Suppressor macrophage (primary cell): Measurements from ENCODE around the gene CBARP.

ENCODE experiments used
- DNase-seq, 4 experiments: peaks; one replicate each; pipeline ENCODE4 v3.0.0-alpha.2; 2020 to 2022

The CBARP gene

GRCh38 chr19:1239796-1240737, 2.3 kb upstream of the CBARP start:
- peak; percentile 97 to 99 (median 98) for DNase-seq

DNA sequence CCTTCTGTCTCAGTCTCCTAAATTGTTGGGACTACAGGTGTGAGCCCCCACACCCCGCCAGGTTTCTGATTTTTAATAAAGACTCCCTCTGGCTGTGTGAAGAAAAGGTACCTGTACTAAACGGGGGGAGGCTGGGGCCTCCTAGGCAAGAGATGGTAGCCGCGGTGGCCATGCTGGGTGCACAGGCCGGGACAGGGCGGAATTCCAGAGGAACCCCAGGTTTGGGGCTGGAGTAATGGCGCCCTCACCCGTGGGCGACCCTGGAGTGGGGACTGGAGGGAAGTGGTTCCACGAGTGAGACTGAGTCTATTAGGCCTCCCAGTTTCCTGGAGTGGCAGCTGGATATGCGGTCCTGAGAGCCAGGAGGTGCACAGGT, 1.6 kb upstream of the CBARP start:
- peak in 1 of 4 experiments; percentile 45 for DNase-seq

DNA sequence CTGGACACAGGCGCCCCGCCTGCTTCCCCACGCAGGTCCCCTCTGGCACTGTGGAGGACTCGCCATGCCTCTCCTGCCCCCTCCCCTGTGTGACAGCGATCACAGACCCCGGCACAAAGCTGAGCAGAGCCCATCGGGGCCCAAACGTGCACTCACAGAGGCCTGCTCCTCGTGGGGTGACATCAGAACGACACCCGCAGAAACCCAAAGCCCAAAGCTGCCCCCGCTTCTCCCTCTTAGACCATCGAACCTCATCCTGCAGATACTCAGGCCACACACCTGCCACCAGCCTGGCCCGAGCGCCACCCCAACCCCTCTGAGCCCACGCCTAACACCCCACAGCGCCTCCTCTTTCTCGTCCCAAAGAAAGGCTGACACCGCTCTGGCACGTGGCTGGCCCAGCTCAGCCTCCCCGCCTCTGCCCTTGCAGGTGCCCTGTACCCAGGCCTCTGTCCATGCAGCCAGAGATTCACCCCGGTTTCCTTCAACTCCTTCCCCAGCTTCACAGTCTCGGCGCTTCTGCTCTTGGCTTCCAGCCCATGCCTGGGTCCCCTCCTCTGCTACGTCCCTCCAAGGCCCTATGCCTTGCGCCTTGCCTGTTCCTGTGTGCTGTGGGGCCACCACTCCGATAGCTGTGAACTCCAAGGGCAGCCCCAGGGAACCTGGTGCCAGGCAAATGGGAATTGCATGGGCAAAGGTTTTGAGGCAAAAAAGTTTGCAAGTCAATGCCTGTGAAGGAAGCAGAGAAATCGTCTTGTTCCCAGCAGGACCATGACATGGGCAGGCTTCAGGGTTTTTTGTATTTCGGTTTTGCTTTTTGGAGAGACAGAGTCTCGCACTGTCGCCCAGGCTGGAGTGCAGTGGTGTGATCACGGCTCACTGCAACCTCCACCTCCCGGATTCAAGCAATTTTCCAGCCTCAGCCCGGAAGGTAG, 831 bp upstream of the CBARP start:
- DNase-seq: peak in 1 of 4 experiments; percentile 36

DNA sequence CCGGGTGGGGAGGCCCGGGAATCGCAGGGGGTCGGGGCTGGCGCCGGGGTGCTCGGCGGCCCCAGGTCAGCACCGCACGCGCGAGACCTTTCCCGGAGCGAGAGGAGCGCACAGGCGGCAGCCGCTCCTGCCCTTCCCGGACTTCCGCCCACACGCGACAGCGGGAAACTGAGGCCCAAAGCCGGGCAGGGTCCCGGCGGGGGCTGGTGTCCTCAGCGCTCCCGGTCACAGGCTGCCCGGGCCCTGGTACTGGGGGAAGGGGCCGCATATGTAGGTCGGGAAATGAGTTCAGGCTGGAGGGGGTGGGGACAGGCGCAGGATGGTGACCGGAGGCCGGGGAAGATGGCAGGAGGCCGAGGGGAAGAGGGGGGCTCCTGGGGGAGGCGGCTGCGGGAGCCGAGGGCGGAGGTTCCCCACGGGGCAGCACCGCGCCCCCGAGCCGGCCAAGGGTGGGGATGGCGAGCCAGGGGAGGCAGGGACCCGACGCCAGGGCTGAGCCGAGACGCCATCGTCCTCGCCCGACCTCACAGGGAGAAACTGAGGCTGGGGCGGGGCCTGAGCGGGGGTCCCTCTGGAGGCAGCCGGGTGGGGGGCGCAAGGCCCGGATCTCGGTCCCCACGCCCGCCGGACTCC, 662 bp downstream of the CBARP start:
- peak in 3 of 4 experiments; percentile 33 to 44 (median 42) for DNase-seq

DNA sequence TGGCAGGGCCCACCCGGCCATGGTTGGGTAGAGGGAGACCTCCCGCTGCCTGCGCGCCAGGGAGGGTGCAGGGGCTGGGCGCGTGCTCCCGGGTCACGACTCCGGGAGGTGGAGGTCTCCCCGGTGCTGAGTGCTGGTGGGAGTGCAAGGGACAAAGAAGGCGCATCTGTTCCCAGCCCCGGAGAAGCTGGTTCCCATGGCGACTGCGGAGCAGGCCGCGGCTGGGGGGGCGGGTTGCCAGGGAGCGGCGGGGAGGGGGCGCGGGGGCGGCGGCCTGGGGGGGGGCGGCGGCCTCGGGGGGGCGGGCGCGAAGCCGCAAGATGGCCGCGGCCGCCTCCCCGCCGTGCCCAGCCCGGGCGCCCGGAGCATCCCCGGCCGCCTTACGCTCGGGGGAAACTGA, 1.2 kb downstream of the CBARP start:
- DNase-seq: peak in 1 of 4 experiments; percentile 25

DNA sequence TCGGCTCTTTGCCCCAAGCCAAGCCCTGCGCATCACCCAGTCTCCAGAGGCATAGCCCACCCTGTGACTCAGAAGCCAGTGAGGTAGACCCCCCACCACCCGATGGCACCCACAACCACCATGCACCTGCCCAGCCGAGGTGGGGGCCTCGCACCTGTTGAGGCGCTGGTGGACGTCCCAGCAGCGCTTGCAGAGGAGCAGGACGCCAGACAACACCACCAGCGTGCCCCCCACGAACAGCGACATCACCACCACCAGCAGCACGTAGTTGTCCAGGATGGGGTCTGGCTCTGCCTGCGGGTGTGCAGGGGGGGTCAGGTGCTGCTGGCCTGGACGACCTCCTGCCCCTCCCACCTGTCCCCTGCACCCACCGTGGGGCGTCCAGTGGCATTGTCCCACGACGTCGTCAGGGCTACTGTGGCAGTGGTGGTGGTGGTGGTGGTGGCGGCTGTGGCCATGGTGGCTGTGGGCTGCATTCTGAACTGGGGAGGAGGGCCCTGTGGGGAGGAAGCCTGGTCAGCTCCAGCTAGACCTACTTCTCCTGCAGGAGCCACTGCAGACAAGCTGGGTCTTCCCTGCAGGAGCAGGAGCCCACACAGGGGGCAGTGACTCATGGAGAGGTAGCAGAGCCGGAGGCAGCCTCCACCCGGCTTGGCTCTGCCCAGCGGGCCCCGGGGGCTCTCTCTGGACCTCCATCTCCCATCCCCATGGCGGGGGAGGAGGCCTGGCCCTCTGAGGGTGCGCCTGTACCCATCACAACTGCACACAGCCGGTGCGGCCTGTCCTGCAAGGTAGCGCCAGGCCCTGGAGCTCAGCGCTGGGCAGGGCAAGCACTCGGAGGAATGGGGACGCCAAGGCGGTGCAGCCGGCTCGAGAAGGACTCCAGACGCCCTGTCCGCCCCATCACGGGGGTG, 1.9 kb downstream of the CBARP start:
- DNase-seq: no peak

GRCh38 chr19:1234955-1235380, 2.8 kb downstream of the CBARP start:
- no peak for DNase-seq

DNA sequence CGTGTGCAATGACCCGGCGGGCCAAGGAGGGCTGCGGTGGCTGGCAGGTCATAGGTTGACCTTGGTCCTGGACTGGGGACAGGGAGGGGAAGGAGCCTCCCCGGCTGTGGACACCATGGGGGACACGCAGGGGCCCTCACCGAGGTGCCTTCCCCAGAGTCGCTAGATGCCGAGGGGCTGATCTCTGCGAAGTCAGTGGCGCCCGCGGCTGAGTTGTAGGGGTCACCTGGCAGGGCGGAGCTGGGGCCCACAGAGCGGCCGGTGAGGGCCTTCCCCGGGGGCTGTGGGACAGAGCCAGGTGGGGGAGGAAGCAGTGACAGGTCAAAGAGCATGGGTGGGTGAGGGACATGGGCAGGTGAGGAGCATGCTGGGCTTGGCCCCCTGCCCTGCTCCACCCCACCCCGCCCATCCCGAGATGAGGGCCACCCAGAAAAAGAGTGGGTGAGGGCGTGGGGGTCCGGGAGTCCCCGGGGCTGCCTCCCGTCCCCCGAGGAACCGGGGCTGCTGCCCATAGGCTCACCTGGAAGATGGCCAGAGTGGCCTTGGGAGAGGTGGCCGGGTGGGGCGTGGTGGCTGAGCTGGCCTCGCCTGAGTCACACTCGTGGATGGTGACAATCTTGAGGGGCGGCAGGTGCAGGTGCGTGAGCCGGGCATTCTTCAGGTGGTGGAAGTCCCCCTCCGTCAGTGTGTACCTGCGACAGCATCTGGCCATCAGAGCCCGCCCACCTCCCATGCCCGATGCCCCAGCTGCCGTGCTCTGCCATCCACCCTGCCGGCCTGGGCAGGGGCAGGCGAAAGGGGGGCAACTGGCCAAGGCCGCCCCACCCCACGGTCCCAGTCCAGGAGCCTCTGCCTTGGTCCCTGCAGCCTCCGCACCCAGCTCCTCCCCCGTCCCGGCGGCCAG, 3.5 kb downstream of the CBARP start:
- DNase-seq: no peak

GRCh38 chr19:1233115-1233667, 4.6 kb downstream of the CBARP start:
- DNase-seq: no peak

- DNase-seq: peak in 3 of 4 experiments; percentile 39 to 70 (median 55)
Observed at GRCh38 chr19:1232652-1233072, 5.1 kb downstream of the CBARP start.

GRCh38 chr19:1231729-1232637, 5.8 kb downstream of the CBARP start:
- no peak for DNase-seq

DNA sequence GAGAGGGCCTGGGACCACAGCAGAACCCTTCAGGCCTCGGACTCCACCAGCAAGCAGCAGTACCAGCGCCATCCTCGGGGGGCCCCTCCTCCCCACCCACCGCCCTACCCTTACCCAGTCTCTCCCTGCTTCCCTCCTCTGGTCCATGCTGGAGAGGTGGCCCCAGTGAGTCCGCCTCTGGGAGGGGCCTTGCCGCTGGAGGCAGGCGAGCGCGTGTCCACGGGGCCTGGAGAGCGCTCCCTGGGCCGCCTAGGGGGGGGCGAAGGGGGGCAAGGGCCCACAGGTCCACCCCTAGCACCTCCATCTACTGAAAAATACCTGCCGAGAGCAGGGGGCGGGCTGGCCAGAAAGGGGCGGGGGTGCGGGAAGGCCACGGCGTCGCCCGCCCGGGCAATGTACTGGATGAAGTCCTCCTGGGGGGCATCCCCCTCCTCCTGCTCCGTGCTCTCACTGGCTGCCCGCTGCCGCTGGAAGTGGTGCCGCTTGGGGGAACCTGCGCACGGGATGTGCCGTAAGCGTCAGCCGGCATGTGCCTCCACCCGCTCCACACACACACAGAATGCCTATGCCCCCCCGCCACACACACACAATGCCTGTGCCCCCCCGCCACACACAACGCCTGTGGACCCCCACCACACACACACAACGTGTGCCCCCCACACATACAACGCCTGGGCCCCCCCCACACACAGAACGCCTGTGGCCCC, 6.9 kb downstream of the CBARP start:
- DNase-seq: no peak

DNA sequence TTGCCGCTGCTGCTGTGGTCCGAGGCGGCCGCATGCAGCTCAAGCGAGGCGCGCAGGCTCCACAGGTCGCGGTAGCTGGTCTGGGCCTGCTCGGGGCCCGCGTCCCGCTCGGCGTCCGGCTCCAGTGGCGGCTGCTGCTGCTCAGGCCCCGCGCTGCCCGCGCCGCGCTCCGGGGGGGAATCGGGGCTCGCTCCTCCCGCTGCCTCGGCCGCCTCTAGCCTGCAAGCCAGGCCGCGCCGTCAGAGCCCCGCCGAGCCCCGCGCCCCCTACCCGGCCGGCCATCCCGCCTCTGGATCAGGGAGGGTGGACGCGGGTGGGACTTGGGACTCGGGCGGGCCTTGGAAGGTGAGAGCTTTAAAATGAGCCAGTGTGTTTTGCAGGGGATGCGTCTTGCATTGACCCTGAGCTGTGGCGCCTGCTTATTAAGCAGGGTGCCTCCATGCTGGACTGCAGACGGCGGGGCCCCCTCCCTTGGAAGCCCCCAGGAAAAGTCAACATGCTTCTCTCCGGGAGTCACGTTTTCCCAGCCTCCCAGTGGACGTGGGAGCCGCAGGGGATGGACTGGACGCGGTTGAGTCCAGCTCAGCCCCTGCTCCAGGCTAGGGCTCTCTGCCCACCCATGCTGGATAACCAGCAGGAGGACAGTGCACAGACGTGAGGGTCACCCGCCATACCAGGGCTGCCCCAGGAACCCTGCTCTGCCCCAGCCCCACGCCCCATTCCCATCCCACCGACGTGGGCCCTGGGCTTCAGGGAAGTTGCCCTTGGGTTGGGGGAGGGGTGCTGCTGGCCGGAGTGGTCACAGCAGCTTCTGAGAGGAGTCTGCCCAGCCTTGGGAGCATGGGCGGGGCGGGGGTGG, 7.7 kb downstream of the CBARP start:
- no peak for DNase-seq

DNA sequence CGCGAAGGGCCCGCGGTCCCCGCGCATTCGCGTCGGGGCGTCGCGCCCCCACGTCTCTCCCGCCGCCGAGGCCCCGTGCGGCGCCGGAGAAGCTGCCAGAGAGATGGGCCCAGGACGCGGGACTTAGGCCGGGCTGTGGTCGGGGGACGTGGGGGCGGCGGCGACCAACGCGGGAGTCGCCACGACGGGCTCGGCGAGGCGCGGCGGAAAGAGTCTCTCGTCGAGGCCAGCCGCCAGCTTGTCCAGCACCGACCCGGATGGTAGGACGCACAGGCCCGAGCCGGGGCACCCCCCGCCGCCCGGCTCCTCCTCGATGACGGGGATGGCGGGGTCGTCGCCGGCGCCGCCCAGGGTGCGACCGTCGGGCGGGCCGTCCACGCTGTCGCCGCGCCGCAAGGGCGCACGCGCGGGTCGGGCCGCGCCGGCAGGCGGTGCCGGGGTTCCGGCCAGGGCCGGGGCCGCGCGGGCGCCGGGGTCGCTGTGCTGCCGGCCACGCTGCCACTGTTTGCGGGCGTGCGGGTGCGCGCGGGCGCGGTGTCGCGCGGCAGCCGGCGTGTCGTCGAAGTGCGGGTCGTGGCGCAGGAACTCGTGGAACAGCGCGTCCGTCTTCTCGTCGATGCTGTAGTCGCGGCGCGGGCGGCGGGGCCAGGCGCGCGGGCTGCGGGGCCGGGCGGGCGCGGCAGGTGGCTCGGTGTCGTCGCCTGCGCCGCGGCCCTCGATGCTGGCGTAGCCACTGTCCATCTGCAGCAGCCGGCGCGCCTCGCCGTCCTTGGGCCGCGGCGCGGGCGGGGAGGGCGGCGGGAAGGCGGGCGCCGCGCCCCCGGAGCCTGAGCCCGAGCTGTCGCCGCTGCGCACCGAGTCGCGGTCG, 8.5 kb downstream of the CBARP start:
- DNase-seq: no peak

GRCh38 chr19:1228161-1228957, 9.4 kb downstream of the CBARP start:
- no peak for DNase-seq
